Measurements from ENCODE around the gene KIF21B. TPM values are rescaled to one million over a fixed set of nuclear protein-coding genes. Genes with fewer than 3 reads are reported as not detected.

Gene KIF21B, protein sequence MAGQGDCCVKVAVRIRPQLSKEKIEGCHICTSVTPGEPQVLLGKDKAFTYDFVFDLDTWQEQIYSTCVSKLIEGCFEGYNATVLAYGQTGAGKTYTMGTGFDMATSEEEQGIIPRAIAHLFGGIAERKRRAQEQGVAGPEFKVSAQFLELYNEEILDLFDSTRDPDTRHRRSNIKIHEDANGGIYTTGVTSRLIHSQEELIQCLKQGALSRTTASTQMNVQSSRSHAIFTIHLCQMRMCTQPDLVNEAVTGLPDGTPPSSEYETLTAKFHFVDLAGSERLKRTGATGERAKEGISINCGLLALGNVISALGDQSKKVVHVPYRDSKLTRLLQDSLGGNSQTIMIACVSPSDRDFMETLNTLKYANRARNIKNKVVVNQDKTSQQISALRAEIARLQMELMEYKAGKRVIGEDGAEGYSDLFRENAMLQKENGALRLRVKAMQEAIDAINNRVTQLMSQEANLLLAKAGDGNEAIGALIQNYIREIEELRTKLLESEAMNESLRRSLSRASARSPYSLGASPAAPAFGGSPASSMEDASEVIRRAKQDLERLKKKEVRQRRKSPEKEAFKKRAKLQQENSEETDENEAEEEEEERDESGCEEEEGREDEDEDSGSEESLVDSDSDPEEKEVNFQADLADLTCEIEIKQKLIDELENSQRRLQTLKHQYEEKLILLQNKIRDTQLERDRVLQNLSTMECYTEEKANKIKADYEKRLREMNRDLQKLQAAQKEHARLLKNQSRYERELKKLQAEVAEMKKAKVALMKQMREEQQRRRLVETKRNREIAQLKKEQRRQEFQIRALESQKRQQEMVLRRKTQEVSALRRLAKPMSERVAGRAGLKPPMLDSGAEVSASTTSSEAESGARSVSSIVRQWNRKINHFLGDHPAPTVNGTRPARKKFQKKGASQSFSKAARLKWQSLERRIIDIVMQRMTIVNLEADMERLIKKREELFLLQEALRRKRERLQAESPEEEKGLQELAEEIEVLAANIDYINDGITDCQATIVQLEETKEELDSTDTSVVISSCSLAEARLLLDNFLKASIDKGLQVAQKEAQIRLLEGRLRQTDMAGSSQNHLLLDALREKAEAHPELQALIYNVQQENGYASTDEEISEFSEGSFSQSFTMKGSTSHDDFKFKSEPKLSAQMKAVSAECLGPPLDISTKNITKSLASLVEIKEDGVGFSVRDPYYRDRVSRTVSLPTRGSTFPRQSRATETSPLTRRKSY (N-terminal part only)
- total RNA-seq (ENCODE audit: low replicate concordance): 0.79 and 7.6 TPM in 2 replicates
- long read RNA-seq: 0 reads

DNA sequence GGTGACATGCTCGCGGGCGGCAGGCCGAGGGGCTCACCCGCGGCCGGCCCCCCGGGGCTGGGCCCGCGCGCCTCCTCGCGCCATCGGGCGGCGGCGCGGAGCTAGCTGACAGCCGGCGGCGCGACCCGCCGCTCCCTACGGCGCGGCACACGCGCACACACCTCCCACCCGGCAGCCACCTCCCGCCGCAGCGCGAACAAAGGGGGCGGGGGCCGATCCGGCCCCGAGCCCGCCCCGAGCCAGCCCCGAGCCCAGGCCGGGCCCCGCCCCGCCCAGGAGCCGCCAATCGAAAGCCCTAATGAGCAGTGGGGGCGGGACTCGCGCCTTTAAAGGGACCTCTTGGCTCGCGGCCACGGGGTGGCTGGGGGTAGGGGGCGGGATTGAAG lies at the start of gene KIF21B:
TSS of gene KIF21B (minus strand) at position 198 of the 386 bp plus-strand sequence. CDS start 331 bp downstream, outside the sequence.
- Mint-ChIP-seq H3K36me3 (no peaks in the 10 kb centered on the region), H3K9me3 (no peaks in the 10 kb centered on the region), H3K4me1 (ENCODE audit: unreplicated experiment) (peaks cover 37% of the 10 kb centered on the region), H3K4me3 (peak within 1 kb of the TSS; percentile 87), H3K27ac (peak within 1 kb of the TSS; percentile 32), H3K27me3 (peaks cover 17% of the 10 kb centered on the region)
- TF ChIP-seq, protein P1, sequence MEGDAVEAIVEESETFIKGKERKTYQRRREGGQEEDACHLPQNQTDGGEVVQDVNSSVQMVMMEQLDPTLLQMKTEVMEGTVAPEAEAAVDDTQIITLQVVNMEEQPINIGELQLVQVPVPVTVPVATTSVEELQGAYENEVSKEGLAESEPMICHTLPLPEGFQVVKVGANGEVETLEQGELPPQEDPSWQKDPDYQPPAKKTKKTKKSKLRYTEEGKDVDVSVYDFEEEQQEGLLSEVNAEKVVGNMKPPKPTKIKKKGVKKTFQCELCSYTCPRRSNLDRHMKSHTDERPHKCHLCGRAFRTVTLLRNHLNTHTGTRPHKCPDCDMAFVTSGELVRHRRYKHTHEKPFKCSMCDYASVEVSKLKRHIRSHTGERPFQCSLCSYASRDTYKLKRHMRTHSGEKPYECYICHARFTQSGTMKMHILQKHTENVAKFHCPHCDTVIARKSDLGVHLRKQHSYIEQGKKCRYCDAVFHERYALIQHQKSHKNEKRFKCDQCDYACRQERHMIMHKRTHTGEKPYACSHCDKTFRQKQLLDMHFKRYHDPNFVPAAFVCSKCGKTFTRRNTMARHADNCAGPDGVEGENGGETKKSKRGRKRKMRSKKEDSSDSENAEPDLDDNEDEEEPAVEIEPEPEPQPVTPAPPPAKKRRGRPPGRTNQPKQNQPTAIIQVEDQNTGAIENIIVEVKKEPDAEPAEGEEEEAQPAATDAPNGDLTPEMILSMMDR (conservative IDR thresholded peaks at IDR 0.05): no peak
- peak; percentile 88 for DNase-seq (ENCODE audit: extremely low spot score, unreplicated experiment)

DNA sequence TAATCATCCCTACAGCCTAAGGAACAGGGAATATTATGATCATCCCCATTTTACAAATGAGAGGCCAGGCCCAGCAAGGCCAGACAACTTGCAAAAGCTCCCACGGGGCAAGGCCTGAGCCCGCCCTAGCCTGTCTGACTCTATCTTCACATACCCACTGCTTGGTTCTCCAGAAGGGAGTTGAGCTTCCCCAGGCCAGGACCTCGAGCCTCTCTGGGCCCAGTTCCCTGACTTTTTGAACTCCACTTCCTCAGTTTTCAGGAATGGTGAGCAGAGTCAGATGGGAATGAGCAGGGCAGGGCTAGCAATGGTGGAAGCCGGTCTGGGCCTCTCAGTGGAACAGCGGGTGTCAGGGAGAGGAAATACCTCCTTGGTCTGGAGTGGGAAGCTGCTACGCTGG lies 49.4 kb upstream of the KIF21B start:
- DNase-seq (ENCODE audit: extremely low spot score, unreplicated experiment): no peak
- Mint-ChIP-seq H3K27me3 (peaks cover 14% of the 10 kb centered on the region), H3K36me3 (no peaks in the 10 kb centered on the region), H3K4me1 (ENCODE audit: unreplicated experiment) (peaks cover 6% of the 10 kb centered on the region), H3K4me3 (no peak overlapping the region), H3K27ac (no peak overlapping the region), H3K9me3 (no peaks in the 10 kb centered on the region)
- TF ChIP-seq, protein P1 (conservative IDR thresholded peaks at IDR 0.05): no peak

DNA sequence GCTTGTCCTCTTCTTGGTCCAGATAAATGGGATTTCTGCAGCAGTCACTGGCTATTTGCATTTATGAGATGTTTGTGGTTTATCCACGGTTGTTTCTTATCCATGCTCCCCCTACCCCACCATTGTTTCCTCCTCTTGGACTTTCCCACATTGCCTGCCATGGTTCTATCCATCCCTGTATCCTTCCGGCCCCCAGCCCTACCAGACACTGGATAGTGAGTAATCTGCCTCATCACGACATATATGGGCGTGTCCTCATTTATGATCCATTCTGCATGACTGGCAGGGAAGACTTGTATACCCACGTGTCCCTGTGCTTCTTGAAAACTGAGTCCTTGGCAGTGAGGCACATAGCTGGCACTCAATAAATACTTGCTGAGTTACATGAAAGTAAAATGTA lies 48.6 kb upstream of the KIF21B start:
- H3K9me3 Mint-ChIP-seq: no peaks in the 10 kb centered on the region
- H3K4me1 Mint-ChIP-seq (ENCODE audit: unreplicated experiment): peaks cover 6% of the 10 kb centered on the region
- peaks cover 17% of the 10 kb centered on the region for H3K27me3 Mint-ChIP-seq
- DNase-seq (ENCODE audit: extremely low spot score, unreplicated experiment): no peak
- TF ChIP-seq, protein P1 (conservative IDR thresholded peaks at IDR 0.05): no peak
- H3K4me3 Mint-ChIP-seq: no peak overlapping the region
- H3K27ac Mint-ChIP-seq: no peak overlapping the region
- no peaks in the 10 kb centered on the region for H3K36me3 Mint-ChIP-seq

DNA sequence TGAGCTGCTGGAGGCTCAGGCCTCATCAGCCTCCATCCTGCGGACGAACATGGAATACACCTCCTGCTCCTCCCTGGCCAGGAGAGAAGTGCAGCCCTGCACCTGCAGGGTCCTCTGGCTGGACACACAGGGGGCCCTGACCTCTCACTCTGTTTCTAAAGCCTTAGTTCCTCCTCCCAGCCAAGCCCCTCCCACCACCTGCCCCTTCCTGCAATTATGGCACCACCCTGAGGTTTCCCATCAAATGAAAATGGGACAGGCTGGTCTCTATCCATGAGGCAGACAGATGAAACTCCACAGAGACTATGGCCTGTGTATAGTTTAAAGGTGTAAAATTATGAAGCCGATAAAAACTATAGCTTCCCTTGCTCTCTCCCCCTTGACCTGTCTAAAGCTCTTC lies 46.1 kb upstream of the KIF21B start:
- Mint-ChIP-seq H3K36me3 (no peaks in the 10 kb centered on the region), H3K27me3 (peaks cover 19% of the 10 kb centered on the region), H3K27ac (no peak overlapping the region)

DNA sequence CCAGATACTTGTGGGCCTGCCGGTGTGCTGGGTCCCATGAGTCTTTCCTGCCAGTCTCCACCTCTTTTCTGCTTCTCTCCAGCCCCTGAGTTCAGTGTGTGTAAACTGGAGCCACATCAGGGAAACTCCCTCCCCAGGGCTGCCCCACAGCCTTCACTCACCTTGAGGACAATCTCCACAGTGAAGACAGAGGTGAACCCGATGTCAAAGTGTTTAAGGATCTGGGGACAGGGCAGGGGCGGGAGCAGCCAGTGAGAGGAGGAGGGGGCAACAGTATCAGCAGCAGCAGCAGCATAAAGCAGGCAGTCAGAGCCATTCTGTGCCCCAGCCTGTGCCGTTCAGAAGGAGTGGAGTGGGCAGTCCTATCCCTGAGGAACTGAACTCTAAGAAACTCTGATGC lies 45.5 kb upstream of the KIF21B start:
- Mint-ChIP-seq H3K4me1 (ENCODE audit: unreplicated experiment) (peaks cover 6% of the 10 kb centered on the region), H3K9me3 (no peaks in the 10 kb centered on the region), H3K36me3 (no peaks in the 10 kb centered on the region), H3K4me3 (no peak overlapping the region), H3K27me3 (peaks cover 19% of the 10 kb centered on the region), H3K27ac (no peak overlapping the region)
- no peak for DNase-seq (ENCODE audit: extremely low spot score, unreplicated experiment)
- TF ChIP-seq, protein P1 (conservative IDR thresholded peaks at IDR 0.05): no peak

More for the DNA sequence above, 46.1 kb upstream of the KIF21B start:
- TF ChIP-seq, protein P1 (conservative IDR thresholded peaks at IDR 0.05): no peak
- Mint-ChIP-seq H3K4me3 (no peak overlapping the region), H3K9me3 (no peaks in the 10 kb centered on the region), H3K4me1 (ENCODE audit: unreplicated experiment) (peaks cover 6% of the 10 kb centered on the region)
- DNase-seq (ENCODE audit: extremely low spot score, unreplicated experiment): no peak
